ENCODE results near the gene CDK5.
"Not testable (repeated sequence)": the region's sequence is repeated elsewhere in the genome, so short reads cannot be mapped to it uniquely, and the experiment has no call there.

Gene CDK5

DNA sequence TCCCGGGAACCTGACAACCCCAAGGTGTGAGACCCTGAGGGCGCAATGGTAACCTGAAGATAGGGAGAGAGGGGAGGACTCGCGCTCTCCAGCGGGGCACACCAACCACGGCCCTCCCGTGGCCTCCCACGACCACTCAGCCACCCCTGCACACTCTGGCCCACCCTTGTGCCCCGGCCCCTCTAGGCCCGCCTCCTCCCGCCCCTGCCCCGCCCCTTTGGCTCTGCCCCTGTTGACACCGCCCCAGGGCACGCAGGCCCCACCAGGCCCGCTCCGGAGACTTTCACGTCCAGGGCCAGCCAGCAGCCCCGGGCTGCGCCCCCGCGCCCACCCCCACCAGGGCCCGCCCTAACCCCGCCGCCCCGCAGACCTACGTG lies 44.4 kb downstream of the CDK5 start:
- DNase-seq, result peak; percentile 39

DNA sequence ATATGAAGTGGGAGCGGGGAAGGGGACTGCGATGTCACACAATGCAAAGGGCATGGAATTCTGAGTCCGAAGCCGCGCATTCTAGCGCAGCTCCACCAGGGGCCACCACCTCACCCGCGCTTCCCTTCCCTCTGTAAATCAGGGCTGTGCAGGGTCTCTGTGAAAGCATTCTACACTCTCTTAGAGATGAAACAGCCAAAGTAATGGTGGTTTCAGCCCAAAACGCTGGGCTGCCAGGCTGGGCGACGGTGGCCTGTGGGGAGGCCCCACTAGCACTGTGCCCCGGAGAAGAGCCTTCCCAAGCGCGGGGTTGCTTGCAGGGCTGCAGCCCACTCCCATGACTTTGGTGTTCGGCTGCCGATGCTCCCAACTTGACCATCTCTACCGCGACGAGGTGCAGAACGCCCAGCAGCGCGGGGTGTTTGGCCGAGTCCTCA lies 44.8 kb downstream of the CDK5 start:
- no peak for DNase-seq

DNA sequence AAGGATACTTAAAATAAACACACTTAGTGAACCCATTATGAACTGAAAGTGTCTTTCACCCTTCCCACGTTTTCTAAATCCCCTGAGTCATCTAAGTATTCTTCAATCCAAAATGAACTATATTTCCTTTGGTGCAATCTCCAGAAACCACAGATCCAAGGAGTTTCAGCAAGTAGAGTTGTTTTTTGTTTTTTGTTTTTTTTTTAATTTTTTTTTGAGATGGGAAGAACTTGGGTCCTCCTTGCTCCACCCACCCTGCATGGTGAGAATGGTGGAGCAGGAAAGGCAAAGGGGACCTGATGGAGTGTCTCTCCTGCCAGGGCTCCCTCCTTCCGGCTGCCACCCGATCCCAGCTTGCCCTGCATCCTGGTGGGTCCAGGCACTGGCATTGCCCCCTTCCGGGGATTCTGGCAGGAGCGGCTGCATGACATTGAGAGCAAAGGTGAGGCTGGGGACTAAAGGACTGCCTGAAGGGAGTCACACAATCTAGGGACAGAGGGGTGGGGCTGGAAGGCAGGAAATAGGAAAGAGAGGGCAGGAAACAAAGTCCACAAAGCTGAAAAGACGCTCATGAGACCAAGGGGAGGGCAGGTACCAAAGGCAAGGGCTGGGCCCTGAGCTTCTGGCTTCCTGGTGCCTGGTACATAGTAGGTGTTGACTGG lies 45.5 kb downstream of the CDK5 start:
- no peak for DNase-seq

DNA sequence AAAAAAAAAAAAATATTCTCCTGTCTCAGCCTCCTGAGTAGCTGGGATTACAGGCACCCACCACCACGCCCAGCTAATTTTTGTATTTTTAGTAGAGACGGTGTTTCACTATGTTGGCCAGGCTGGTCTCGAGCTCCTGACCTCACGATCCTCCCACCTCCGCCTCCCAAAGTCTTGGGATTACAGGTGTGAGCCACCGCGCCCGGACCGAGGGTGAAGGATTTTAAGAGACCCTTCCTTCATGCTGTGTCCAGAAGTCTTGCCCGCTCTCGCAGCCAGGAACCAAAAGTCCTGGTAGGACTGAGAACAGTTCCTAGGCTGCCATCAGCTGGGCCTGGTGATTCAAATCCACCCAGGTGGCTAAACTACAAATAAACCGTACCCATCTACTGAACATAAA lies 46.1 kb downstream of the CDK5 start:
- DNase-seq, result not testable (repeated sequence)

DNA sequence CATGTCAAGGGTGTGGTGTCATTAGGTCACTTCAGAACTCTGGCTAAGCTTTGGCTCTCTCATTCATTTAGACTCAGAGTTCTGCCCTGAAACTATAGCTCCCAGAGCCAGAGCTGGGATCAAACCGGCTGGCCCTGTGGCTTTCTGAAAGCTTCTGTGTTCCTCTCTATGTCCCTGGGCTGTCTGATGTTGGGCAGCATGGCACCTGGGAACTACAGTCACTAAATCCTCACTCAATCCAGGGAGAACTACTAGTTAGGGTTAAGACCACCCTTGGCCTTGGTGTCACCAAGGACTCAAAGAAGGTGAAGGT lies 46.6 kb downstream of the CDK5 start:
- DNase-seq, result no peak

DNA sequence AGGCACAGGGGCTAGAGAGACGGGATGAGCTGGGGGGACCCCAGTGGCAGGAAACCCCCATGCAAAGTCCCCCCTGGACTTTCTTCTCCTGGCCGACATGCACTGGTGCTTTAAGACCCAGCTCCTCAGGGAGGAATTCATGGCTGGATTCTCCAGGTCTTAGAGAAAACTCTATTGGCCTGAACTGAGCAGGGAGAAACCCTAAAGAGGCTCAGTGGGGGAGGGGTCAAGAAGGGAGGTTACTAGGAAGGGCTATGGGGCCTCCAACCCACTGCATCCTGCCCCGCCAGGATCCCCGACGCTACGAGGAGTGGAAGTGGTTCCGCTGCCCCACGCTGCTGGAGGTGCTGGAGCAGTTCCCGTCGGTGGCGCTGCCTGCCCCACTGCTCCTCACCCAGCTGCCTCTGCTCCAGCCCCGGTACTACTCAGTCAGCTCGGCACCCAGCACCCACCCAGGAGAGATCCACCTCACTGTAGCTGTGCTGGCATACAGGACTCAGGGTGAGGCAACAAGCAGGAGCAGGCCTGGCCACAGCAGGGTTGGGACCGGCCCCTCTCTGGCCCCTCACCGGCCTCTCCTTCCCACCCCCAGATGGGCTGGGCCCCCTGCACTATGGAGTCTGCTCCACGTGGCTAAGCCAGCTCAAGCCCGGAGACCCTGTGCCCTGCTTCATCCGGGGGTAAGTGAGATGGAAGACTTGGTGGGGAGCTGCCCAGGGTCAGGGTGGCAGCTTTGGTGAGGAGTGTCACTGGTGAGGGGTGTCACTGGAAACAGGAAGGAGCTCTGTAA lies 47.2 kb downstream of the CDK5 start:
- DNase-seq, result no peak

DNA sequence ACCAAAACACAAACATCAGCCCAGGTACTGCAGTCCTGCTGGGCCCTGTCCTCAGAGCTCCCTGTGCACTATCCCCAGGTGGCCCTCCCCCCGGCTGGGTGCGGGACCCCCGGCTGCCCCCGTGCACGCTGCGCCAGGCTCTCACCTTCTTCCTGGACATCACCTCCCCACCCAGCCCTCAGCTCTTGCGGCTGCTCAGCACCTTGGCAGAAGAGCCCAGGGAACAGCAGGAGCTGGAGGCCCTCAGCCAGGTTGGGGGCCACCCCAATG lies 47.7 kb downstream of the CDK5 start:
- DNase-seq, result no peak

DNA sequence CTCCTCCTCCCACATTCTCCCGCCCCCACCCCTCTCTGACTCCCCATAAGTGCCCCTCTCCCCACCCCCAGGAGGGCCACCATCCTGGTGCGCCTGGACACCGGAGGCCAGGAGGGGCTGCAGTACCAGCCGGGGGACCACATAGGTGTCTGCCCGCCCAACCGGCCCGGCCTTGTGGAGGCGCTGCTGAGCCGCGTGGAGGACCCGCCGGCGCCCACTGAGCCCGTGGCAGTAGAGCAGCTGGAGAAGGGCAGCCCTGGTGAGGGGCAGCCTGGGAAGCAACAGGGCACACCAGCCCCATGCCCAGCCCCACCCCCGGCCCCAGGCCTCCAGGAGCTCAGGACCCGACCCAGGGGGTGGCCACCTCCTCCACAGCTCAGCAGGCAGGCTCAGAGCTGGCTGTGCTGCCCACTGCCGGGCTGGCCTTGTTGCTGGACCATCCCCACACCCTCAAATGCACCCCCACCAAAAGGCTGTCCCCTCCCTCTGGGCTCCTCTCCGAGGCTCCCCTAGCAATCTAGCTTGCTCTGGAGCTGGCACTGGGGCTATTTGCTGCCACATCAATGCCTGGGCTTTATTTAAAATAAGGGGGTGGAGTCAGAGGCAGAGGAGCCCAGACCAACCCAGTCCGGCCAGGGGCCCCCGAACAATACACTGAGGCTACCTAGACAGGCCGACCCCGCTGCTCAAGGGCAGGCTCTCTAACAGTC lies 48.2 kb downstream of the CDK5 start:
- DNase-seq, result no peak

DNA sequence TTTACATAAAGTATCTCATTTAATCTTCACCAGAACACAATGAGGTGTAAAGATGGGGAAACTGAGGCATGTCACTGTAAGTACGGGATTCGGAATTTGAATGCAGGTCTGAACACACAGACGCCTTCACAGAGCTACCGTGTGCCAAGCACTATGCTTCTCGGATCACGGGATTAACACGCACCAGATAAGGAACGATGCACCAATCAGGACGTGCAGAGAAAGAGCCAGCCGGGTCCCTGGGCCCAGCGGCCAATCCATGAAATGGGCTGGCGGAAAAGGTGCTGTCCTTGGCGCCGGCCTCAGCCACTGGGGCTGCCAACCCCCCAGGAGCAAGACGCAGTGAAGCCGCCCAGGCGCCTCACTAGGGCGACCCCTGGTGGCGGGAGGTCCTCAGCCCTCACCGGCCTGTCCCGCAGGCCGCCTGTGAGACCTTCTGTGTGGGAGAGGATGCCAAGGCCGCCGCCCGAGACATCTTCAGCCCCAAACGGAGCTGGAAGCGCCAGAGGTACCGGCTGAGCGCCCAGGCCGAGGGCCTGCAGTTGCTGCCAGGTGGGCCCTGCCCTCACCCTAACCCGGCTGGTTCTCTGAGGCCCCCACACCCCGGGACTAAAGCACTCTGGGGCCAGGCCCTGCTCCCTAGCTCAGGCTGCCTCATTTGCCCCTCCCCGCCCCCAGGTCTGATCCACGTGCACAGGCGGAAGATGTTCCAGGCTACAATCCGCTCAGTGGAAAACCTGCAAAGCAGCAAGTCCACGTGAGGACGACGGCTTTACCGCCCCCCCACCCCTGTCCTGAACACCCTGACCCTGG lies 49.0 kb downstream of the CDK5 start:
- peak; percentile 80 for DNase-seq

DNA sequence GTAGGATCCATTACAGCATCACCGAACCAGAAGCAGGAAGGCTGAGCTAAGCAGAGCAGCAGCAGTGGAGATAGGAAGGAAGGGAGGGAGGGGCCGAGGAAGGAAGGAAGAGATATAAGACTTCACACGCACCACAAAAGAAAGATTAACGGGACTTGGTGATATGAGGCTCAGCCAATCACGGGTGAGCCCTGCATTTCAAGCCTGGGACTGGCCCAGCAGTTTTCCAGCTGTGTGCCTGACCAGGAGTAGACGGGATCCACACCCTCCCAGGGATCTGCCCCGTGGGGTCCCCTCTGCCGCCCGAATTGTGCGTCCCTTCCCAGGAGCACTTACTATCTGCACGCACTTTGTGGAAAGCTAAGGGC lies 49.6 kb downstream of the CDK5 start:
- no peak for DNase-seq

DNA sequence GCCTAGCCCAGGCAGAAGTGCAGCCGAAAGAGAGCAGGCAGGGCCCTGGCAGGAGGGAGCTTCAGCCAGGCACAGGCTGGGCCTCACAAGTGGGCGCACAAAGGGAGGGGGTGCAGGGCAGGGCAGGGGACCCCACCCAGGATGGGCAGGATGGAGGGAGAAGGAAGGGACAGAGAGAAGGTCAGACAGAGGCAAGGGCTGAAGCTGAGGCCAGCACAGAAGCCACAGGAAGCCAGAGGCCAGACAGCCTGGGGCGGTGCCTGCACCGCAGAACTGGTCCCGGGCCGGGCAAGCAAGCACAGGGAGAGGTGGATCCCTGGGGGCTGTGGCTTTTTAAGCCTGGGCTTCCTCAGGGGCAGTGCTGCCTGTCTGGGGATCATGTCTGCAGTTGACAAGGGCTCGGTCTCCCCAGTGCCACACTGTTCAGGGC lies 50.2 kb downstream of the CDK5 start:
- no peak for DNase-seq

DNA sequence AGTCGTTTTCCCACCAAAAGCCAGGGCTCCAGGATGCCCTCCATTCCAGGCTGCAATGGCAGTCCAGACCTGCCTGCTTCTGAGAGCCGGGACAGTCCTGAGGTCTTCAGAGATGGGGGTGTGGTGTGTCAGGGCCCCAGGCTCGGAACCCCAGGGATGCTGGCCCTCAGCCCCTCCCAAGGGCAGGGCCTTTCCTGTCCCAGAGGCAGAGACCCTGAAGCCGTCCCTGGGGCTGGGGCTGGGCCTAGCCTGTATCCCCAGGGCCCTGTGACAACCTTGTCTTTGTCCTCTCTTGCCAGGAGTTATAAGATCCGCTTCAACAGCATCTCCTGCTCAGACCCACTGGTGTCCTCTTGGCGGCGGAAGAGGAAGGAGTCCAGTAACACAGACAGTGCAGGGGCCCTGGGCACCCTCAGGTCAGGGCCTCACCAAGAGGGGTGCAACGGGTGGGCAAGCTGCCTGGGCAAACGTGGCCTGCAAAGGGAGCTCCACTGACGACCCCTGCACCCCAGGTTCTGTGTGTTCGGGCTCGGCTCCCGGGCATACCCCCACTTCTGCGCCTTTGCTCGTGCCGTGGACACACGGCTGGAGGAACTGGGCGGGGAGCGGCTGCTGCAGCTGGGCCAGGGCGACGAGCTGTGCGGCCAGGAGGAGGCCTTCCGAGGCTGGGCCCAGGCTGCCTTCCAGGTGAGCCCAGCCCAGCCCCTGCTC lies 51.0 kb downstream of the CDK5 start:
- no peak for DNase-seq

DNA sequence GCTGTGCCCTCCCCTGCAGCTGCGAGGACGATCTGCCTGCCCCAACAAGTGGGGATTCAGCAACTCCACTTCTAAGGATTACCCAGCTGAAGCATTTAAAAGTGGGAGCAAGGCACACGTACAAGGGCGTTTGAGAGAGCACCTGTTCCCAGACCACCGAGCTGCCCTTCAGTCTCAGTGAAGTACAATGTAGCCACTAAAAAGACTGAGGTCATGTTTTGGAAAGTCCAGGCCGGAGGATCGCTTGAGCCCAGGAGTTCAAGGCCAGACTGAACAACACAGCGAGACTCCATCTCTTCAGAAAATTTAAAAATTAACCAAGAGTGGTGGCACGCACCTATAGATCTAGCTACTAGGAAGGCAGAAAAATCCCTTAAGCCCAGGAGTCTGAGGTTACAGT lies 52.1 kb downstream of the CDK5 start:
- no peak for DNase-seq

All from activated CD8-positive, alpha-beta memory T cell treated with anti-CD3 and anti-CD28 coated beads, Interleukin-2, amount 50 U/mL, for 4 hours (primary cell).